ENCODE measurements around the gene JAG2.

DNA sequence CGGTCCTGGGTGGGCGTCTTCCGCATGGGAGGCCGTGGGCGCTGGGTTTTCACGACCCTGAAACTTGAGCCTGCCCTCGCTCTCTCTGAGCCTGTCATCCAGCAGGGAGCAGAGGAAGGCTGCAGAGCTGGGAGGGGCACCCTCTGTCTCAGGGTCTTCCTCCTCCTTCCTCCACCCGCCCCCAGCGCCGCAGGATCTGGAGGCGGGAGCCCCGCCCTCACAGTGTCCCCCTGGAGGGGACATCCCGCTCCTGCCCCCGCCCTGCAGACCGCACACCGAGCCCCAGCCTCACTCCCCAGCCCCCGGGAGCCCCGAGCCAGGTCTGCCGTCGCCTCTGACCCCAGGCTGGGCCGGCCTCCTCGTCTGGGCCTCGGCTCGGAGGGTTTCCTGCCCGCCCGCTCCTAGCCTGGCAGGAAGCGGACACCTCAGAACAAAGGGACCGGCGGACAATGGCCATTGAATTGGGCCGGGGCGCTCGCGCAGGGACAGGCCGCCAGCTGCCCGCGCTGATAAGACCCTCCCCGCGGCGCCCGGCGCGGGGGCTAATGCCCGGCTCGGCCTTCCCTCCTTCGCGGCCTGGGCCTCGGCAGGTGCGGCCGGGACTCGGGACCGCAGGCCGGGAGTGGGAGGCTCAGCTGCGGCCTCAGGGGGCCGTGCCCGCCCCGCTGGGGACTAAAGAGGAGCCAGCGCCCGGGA is 27.8 kb upstream of the JAG2 start:
- TF ChIP-seq, protein P1, sequence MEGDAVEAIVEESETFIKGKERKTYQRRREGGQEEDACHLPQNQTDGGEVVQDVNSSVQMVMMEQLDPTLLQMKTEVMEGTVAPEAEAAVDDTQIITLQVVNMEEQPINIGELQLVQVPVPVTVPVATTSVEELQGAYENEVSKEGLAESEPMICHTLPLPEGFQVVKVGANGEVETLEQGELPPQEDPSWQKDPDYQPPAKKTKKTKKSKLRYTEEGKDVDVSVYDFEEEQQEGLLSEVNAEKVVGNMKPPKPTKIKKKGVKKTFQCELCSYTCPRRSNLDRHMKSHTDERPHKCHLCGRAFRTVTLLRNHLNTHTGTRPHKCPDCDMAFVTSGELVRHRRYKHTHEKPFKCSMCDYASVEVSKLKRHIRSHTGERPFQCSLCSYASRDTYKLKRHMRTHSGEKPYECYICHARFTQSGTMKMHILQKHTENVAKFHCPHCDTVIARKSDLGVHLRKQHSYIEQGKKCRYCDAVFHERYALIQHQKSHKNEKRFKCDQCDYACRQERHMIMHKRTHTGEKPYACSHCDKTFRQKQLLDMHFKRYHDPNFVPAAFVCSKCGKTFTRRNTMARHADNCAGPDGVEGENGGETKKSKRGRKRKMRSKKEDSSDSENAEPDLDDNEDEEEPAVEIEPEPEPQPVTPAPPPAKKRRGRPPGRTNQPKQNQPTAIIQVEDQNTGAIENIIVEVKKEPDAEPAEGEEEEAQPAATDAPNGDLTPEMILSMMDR (IDR thresholded peaks at IDR 0.05): no peak
- TF ChIP-seq POLR2A (IDR thresholded peaks at IDR 0.05): no peak
